Measurements from ENCODE around the gene KCNT1. TPM values are rescaled to one million over a fixed set of nuclear protein-coding genes. Genes with fewer than 3 reads are reported as not detected.

KCNT1 gene
- polyA plus RNA-seq, 1 experiment = not detected

DNA sequence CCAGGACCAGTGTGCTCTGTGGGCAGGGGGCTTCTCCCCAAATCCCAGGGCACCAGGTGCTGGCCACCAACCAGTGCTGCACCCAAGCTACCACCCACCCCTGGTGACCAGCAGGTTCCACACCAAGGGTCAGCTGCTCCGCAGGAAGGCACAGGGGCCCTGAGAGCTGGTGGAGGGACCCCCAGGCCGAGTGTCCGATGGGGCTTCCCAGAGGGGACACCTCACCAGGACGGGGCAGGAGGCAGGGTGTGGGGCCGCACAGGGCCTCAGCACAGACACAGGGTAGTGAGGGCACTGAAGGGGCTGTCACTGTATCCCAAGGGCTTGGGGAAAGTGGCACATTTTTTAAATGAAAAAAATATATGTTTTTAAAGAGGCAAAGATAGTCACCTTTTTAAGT lies 20.8 kb upstream of the KCNT1 start:
- CTCF ChIA-PET = no interaction called here
- POLR2A ChIA-PET = no interaction called here
- no peak overlapping the region for H3K4me3 ChIP-seq (ENCODE audit: low read depth, low read length)
- DNase-seq (ENCODE audit: low read depth) = no peak
- no peaks in the 10 kb centered on the region for H3K36me3 ChIP-seq (ENCODE audit: control insufficient read depth, insufficient read depth, low read length)
- TF ChIP-seq, protein P1, sequence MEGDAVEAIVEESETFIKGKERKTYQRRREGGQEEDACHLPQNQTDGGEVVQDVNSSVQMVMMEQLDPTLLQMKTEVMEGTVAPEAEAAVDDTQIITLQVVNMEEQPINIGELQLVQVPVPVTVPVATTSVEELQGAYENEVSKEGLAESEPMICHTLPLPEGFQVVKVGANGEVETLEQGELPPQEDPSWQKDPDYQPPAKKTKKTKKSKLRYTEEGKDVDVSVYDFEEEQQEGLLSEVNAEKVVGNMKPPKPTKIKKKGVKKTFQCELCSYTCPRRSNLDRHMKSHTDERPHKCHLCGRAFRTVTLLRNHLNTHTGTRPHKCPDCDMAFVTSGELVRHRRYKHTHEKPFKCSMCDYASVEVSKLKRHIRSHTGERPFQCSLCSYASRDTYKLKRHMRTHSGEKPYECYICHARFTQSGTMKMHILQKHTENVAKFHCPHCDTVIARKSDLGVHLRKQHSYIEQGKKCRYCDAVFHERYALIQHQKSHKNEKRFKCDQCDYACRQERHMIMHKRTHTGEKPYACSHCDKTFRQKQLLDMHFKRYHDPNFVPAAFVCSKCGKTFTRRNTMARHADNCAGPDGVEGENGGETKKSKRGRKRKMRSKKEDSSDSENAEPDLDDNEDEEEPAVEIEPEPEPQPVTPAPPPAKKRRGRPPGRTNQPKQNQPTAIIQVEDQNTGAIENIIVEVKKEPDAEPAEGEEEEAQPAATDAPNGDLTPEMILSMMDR (IDR thresholded peaks at IDR 0.05; ENCODE audit: insufficient read depth, low read depth, low read length) = no peak
- no peaks in the 10 kb centered on the region for H3K27me3 ChIP-seq (ENCODE audit: control insufficient read depth, insufficient read depth, low read length)

DNA sequence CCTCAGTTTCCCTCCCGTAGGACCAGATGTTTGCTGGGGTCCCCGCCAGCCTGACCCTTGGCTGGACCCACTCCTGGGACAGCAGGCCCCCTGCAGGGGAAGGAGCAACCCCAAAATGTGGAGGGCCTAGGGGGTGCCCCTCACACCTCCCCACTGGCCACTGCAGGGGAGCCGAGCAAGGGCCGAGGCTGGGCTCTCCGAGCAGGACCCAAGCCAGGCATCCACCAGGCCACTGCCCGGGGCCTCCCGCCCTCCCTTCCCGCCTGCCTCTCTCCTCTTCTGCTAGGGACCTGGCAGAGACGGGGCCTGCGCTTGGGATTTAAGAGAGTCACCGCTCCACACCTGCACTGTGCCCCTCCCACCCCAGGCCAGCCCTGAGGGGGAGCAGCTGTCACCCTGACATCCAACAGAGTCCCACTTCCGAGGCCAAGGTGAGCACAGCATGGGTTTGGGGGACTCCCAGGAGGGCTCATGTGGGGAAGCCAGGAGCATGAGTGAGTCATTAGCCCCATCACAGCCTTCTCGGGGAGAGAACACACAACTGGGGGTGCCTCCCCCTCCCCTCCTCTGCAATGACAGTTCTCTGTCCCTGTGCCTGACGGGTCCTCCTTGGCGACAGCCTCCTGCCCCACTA lies 18.5 kb upstream of the KCNT1 start:
- Histone ChIP-seq H3K27me3 (ENCODE audit: control insufficient read depth, insufficient read depth, low read length) (no peaks in the 10 kb centered on the region), H3K4me3 (ENCODE audit: low read depth, low read length) (no peak overlapping the region), H3K36me3 (ENCODE audit: control insufficient read depth, insufficient read depth, low read length) (no peaks in the 10 kb centered on the region)
- ChIA-PET CTCF (no interaction called here), POLR2A (no interaction called here)
- DNase-seq (ENCODE audit: low read depth) = no peak
- TF ChIP-seq, protein P1 (IDR thresholded peaks at IDR 0.05; ENCODE audit: insufficient read depth, low read depth, low read length) = no peak

DNA sequence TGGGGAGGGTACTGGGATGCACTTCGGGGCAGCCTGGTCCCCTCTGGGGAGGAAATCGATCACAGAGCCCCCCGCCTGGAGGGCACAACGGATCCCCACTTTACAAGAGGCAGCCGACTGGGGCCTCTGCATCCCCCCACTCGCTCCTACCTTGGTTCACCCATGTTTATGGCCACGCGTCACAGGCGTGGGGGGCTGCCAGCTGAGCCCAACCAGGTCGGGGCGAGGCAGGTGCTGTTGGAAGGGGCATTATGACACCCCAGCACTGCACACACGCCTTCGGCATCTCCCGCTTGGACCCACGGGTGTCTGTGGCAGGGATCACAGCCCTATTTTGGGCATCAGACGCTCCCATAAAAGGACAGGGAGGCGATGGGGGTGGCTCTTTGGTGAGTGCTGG lies 17.3 kb upstream of the KCNT1 start:
- H3K36me3 ChIP-seq (ENCODE audit: control insufficient read depth, insufficient read depth, low read length) = no peaks in the 10 kb centered on the region
- ChIA-PET POLR2A (no interaction called here), CTCF (no interaction called here)
- DNase-seq (ENCODE audit: low read depth) = no peak
- TF ChIP-seq, protein P1 (IDR thresholded peaks at IDR 0.05; ENCODE audit: insufficient read depth, low read depth, low read length) = no peak
- H3K4me3 ChIP-seq (ENCODE audit: low read depth, low read length) = no peak overlapping the region
- no peaks in the 10 kb centered on the region for H3K27me3 ChIP-seq (ENCODE audit: control insufficient read depth, insufficient read depth, low read length)

DNA sequence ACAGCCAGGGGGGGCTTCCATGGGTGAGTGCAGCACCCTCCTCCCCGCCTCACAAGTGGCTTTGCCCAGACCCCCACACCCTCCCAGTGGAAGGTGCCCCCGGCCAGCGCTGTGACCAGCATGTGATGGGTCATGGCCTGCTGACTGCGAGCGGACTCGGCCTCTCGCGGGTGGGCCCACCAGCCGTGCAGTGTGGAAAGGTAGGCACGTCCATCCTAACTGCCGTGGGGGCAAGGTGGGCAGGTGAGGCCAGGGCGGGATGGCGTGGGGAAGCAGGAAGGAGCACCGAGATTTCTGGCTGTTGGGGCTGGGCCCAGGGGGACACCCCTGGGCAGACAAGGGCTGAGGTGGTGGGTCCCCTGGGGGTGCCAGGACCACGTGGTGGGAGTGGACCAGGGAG lies 14.8 kb upstream of the KCNT1 start:
- Histone ChIP-seq H3K36me3 (ENCODE audit: control insufficient read depth, insufficient read depth, low read length) (no peaks in the 10 kb centered on the region), H3K27me3 (ENCODE audit: control insufficient read depth, insufficient read depth, low read length) (no peaks in the 10 kb centered on the region), H3K4me3 (ENCODE audit: low read depth, low read length) (no peak overlapping the region)
- ChIA-PET CTCF (no interaction called here), POLR2A (no interaction called here)
- TF ChIP-seq, protein P1 (IDR thresholded peaks at IDR 0.05; ENCODE audit: insufficient read depth, low read depth, low read length) = no peak
- no peak for DNase-seq (ENCODE audit: low read depth)

DNA sequence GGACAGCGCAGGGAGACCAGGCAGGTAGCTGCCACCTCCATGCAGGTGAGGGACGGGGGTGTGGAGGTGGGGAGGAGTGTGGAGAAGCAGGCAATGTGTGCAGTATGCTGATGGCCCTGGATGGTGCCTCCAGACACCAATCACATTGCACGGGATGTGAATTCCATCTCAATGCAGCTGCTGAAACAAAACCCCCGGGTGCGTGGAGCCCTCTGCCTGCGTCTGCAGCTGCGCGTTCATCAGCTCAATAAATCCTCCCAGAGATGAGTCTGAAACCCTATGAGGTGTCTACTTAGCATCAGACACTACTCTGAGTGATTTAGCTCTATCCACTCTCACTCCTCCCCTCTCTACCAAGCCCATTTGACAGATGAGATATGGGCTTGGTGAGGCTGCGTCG lies 13.0 kb upstream of the KCNT1 start:
- H3K27me3 ChIP-seq (ENCODE audit: control insufficient read depth, insufficient read depth, low read length) = no peaks in the 10 kb centered on the region
- no peaks in the 10 kb centered on the region for H3K36me3 ChIP-seq (ENCODE audit: control insufficient read depth, insufficient read depth, low read length)
- TF ChIP-seq, protein P1 (IDR thresholded peaks at IDR 0.05; ENCODE audit: insufficient read depth, low read depth, low read length) = no peak
- ChIA-PET CTCF (no interaction called here), POLR2A (no interaction called here)
- no peak overlapping the region for H3K4me3 ChIP-seq (ENCODE audit: low read depth, low read length)
- DNase-seq (ENCODE audit: low read depth) = no peak

All from BJ (cell line).